Omental fat pad (tissue), 4 donors: ENCODE data around the gene INPP4B. TPM values are rescaled to one million over a fixed set of nuclear protein-coding genes. Genes with fewer than 3 reads are reported as not detected.

Source experiments
- ATAC-seq: fragments of 150-250 bp; one replicate; pipeline ENCODE4 v1.9.1; 2016; ENCODE audit warnings: mild to moderate bottlenecking, moderate library complexity; ENCODE audit not compliant: low FRiP score
- DNase-seq: peaks from one replicate; pipeline ENCODE4 v3.0.0-alpha.2; 2019; ENCODE audit warnings: low spot score
- total RNA-seq, 4 donors: library from RNA; depleted of rRNA; stranded (reverse); fragments of >200 nt; gene quantifications; one replicate each; pipeline ENCODE4 v1.1.0, GENCODE V29; 2016
- TF ChIP-seq, protein P1 (sequence below), 3 donors: fragments of 450-650 bp; IDR thresholded peaks; one replicate each; pipeline ENCODE4 v1.5.1; 2016 to 2017; ENCODE audit warnings: antibody characterized with exemption in 3 of 3, mild to moderate bottlenecking in 3 of 3, moderate library complexity in 2 of 3

The INPP4B gene
- total RNA-seq, 4 donors from 2014 or later, result 6.6 to 54.2 (median 14.2) TPM

GRCh38 chr4:142565771-142566170 is 280.3 kb downstream of the INPP4B start:
- DNase-seq, result no peak
- no peak for ATAC-seq
- TF ChIP-seq, protein P1, sequence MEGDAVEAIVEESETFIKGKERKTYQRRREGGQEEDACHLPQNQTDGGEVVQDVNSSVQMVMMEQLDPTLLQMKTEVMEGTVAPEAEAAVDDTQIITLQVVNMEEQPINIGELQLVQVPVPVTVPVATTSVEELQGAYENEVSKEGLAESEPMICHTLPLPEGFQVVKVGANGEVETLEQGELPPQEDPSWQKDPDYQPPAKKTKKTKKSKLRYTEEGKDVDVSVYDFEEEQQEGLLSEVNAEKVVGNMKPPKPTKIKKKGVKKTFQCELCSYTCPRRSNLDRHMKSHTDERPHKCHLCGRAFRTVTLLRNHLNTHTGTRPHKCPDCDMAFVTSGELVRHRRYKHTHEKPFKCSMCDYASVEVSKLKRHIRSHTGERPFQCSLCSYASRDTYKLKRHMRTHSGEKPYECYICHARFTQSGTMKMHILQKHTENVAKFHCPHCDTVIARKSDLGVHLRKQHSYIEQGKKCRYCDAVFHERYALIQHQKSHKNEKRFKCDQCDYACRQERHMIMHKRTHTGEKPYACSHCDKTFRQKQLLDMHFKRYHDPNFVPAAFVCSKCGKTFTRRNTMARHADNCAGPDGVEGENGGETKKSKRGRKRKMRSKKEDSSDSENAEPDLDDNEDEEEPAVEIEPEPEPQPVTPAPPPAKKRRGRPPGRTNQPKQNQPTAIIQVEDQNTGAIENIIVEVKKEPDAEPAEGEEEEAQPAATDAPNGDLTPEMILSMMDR (IDR thresholded peaks at IDR 0.05), result no peak

- DNase-seq (no peak), ATAC-seq (no peak)
- TF ChIP-seq, protein P1 (IDR thresholded peaks at IDR 0.05), result no peak
These were observed 282.3 kb downstream of the INPP4B start for GRCh38 chr4:142563682-142564291.

DNA sequence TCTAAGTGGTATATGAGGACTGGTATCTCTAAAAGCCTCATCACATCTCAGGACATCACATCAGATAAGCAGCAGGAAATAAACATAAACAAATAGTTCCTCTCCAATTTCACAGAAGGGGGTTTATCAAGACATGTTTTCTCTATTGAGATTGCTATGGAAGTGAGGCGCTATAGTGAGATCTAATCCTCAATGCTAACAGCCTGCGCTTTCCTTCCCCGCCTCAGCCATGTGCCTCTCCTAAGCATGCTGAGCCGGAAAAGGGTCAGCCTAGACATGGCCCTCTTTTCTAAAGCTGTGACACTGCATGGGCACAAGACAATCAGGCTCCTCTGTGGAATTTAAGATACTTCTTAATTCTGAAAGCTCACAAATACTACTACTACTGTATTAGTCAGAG is 286.1 kb downstream of the INPP4B start:
- DNase-seq (no peak), ATAC-seq (no peak)
- TF ChIP-seq, protein P1 (IDR thresholded peaks at IDR 0.05), result no peak

GRCh38 chr4:142558851-142559250 is 287.2 kb downstream of the INPP4B start:
- no peak for ATAC-seq
- TF ChIP-seq, protein P1 (IDR thresholded peaks at IDR 0.05), result no peak
- DNase-seq, result no peak

DNA sequence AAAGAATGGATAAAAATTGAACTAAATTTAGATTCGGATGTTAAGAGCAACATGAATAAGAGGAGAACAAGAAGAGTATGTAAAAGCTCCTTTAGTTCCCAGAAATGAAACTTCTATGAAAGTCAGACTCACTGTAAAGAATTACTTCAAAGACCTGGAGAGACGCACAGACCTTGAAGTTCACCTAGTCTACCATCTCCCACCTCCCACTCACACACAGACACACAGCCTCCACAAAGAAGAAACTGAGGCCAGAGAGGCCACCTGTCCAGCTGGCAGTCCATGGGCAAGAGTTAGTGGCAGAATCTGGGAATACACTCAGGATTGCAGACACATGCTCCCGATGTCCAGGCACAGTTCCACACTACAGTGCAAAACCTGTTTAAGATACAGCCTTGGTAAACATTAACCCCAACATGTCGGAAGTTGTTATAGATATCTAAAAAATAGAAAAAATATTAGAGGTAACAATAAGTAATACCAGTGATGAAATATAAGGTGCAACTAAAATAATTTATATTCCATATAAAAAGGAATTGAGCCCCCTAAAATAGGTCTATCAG is 288.8 kb downstream of the INPP4B start:
- TF ChIP-seq, protein P1 (IDR thresholded peaks at IDR 0.05), result no peak
- ATAC-seq (no peak), DNase-seq (no peak)

- ATAC-seq, result no peak
- no peak for DNase-seq
- TF ChIP-seq, protein P1 (IDR thresholded peaks at IDR 0.05), result no peak
These were observed 289.4 kb downstream of the INPP4B start for GRCh38 chr4:142556570-142557238.

DNA sequence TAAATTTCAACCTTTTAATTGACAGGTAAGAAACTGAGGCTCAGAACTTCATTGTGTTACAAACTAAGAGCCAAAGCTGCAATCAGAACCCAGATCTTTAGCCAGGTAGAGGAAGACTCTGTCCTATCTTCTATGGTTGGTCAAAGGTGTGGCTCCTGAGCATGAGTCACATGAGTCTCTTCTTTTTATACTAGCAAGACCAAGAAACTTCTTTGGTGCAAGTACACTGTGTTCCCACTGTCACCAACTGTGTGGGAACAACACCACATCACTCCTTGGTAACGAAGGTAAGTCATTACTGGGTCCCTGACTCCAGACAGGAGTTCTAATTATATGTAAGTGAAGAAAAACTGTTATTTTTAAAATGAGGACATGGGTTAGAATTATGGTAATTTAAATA is 290.1 kb downstream of the INPP4B start:
- TF ChIP-seq, protein P1 (IDR thresholded peaks at IDR 0.05), result no peak
- ATAC-seq (no peak), DNase-seq (no peak)
